Forelimb muscle (tissue), 1 donor: ENCODE data around the gene TSPAN15. TPM values are rescaled to one million over a fixed set of nuclear protein-coding genes. Genes with fewer than 3 reads are reported as not detected.
"Not testable (repeated sequence)": the region's sequence is repeated elsewhere in the genome, so short reads cannot be mapped to it uniquely, and the experiment has no call there.

ENCODE experiments used
- DNase-seq: peaks from one replicate; pipeline ENCODE4 v3.0.0-alpha.2; 2013; ENCODE audit warnings: low read depth
- polyA plus RNA-seq: library from polyadenylated mRNA; unstranded; fragments of 120-200 nt; gene quantifications from one replicate; pipeline ENCODE4 v1.2.1, GENCODE V29; 2013; ENCODE audit not compliant: insufficient read length

The TSPAN15 gene
- polyA plus RNA-seq, 1 donor = 69.5 TPM

DNA sequence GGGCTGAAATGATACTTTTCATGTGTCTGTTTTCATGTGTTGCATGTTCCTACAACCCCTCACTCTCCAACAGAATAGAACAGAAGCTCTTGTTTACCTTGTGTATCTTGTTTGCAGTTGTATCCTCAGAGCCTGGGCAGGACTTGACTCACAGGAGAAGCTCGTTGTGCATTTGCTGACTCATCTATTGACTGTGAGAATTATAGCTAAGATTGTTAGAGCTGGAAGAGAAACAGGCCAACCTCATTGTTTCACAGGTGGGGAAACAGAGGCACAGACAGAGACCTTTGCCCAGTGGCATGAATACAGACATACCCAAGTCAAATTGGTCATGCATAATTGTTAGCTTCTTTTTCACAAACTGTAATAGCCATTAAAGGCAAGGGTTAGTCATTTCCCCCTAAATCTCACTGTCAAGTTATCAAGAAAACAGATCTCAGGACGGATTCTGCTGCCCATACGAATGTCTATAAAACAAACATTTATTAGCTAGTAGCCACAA lies 4.6 kb upstream of the TSPAN15 start:
- no peak for DNase-seq

- DNase-seq = no peak
Observed at GRCh38 chr10:69449841-69450240, 1.4 kb upstream of the TSPAN15 start.

GRCh38 chr10:69450395-69450794 lies 870 bp upstream of the TSPAN15 start:
- not testable (repeated sequence) for DNase-seq

DNA sequence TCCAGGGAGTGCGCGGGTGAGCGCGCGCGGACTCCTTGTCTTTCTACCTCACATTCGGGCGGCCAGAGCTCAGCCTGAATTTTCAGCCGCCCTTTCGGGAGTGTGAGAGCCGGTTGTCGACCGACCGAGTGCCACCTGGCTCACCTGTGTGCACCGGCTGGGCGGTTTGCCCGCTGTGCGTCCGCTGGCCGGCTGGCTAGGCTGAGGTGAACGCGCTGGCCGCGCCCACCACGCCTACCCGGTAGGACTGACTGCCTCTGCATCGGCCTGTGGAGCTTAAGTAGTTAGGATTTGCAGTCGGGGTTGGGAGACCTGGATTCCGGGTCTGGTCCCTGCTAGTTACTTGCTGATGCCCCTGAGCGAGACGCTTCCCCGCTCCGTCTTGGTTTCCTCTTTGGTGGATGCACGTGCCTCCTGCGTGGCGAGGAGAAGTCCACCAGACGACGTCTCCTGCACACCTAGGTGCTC lies 553 bp downstream of the TSPAN15 start:
- DNase-seq = no peak

GRCh38 chr10:69452676-69453415 lies 1.6 kb downstream of the TSPAN15 start:
- no peak for DNase-seq

- no peak for DNase-seq
Observed at GRCh38 chr10:69453795-69454194, 2.5 kb downstream of the TSPAN15 start.

DNA sequence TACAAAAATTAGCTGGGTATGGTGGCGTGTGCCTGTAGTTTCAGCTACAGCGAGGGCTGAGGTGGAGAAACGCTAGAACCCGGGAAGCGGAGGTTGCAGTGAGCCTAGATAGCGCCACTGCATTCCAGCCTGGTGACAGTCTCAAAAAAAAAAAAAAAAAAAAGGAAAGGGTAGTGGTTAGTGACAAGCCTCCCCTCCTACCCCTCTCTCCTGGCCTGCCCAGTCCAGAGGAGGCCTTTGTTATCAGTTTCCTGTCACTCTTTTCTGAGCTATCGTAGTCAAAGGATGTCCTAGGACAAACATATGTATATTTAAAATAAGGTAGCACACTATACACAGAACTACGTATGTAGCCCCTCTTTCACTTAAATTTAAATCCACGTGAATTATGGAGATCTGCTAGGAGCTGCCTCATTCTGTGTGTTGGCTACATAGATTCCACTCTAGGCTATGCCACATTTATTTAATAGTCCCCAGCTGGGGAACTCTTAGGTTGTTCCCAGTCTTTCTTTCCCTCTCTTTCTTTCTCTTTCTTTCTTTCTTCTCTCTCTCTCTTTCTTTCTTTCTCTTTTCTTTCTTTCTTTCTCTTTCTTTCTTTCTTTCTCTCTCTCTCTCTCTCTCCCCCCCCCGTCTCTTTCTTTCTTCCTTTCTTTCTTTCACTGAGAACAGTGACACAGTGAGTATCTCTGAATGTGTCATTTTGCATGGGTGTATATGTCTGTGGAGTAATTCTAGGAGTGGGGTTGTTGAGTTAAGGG lies 3.9 kb downstream of the TSPAN15 start:
- no peak for DNase-seq

- DNase-seq = no peak
Observed at GRCh38 chr10:69456880-69457693, 5.8 kb downstream of the TSPAN15 start.

DNA sequence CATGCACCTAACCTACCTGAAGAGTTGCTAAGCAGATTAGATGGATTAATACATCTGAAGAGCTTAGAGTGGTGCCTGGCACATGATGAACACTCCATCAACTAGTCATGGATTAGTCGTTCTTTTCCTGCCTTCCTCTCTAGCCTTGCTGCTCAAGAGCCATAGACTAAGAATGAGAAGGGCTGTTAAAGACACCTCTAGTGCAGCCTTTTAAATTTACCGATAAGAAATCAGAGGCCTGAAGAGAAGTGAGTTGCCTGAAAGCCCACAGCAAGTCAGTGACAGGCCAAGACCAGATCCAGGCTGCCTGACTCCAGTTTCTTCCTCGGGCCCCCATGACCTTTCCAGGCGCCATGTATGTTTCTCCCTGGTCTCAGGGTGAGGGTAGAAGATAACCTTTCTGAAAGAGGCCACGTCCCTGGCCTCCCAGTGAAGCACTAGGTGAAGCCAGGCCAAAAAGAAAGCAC lies 6.5 kb downstream of the TSPAN15 start:
- no peak for DNase-seq

DNA sequence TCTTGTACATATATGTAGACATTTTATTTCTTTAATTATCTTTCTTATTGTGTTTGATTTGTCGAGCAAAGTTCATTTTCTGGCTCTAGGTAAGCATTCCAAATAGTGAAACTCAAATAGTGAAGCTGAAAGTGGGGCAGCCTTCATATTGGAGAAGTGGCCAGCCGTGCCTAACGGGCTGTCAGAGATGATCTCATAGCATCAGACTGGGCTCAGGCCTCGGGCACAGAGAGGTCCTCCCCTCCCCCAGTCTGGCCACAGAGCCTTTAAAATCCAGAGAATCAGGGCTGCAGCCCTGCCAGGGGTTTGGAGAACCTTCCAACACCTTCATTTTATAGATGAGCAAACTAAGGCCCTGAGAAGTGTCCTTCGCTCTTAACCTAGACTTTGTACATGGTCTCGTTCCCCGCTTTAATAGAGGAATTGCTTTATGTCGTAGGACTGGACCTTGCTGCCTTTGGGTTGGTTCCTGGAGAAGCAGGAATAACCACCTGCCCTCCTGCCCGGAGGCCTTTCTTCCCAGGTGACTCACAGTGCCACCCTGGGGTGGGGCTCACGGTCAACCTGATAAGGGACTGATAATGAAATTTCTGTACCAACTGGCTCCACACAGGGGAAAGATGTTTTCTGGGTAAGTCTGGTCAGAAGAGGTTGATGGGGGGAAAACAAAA lies 7.3 kb downstream of the TSPAN15 start:
- DNase-seq = no peak

DNA sequence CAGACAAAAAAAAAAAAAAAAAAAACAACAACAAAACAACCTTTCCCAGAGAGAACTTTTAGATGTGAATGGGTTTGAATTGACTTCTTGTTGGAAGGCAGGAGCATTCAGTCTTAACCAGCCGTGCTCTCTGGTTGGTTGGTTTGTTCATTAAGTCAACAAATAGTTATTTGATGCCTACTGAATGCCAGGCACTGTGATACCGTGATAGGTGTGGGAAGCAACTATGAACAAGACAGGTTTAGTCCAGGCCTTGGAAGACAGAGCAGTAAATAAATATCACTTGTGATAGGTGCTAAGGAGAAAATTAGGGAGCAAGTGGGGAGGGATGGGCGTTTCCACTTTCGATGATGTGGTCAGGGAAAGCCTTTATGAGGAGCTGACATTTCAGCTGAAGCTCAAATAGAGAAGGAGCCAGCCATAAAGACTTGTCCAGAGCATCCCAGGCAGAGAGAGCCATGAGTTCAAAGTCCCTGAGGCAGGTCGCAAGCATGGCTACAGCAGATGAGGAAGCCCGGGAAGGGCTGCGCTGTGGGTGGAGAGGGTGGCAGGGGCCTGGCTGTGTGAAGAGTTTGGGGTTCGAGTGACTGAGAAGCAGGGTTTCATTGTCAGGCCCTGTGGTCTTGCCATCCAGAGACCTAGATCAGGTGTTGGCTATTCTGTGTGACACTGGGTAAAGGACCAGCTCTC lies 8.0 kb downstream of the TSPAN15 start:
- DNase-seq = no peak

- no peak for DNase-seq
Observed at GRCh38 chr10:69459893-69460575, 8.8 kb downstream of the TSPAN15 start.

DNA sequence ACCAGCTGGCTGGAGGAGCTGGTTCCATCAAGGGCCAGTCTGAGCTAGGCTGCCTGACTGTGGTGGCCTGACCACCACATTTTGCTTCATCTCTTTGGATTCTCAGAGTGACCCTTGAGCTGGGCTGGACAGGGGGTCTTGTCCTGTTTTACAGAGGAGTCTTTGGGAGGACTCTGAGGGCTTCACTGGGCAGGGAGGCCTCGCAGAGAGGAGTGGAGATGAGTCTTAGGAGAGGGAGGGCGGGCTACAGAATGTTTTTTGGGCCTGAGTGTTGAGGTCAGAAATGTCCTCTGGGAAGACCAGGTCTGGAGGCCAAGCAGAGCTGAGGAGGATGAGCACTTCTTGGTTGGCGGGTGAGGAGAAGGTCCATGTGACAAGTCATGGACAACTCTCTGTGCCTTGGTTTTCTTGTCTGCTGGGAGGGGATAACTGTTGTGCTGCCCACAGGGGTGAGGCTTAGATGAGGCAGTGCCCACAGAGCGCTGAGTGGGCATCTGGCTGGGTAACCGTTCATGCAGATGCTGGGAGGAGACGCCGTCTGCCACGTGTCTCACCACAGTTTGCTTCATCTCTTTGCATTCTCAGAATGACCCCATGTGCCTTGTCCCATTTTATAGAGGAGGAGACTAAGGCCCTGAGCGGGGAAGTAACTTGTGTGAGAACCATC lies 9.4 kb downstream of the TSPAN15 start:
- DNase-seq = no peak

DNA sequence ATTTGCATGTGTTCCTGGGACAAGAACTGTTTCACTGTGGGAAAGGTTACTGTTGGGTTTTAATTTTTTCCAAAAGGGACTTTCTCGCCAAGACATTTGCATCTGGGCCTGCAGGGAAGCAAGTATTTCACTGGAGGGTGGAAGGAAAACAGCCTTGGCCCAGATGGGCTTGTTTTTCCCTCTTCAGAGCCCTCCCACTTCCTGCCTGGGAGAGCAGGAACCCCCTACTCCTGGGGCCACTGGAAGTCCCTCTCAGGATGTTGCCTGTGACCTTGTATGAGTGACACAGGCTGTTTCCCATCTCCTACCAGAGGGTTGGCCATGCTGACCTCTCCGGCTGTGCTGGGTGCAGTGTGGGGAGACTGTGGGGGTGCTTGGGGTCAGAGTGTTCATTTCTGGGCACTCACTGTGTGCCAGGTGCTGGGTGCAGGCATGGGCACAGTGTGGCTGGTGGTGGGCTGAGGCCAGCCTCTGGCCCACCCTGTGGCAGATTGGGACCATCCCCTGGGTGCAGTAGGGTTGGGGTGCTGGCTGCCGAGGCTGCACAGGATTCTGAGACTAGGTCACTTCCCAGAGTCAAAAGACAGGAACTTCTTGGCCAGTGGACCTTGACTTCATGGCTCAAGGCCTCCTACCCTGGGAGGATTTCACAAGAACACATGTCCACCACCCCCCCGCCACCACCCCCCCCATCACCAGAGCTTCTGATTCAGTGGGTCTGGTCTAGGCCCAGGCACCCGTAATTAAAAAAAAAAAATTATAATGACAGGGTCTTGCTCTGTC lies 10.2 kb downstream of the TSPAN15 start:
- DNase-seq = no peak

DNA sequence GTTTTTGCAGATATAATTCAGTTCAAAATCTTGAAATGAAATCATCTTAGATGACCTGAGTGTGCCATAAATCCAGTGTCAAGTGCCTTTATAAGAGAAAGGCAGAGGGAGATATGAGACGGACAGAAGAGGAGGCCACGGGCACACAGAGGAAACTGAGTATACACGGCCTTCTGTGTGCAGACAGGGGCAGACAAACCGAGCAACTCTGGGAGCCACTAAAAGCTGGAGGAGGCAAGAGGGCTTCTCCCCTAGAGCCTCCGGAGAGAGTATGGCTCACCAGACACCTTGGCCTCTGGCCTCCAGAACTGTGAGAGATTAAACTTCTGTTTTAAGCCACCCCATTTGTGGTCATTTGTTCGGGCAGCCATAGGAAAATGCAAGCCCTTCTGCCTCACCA lies 12.6 kb downstream of the TSPAN15 start:
- DNase-seq = no peak

- no peak for DNase-seq
Observed at GRCh38 chr10:69464401-69464800, 13.1 kb downstream of the TSPAN15 start.

DNA sequence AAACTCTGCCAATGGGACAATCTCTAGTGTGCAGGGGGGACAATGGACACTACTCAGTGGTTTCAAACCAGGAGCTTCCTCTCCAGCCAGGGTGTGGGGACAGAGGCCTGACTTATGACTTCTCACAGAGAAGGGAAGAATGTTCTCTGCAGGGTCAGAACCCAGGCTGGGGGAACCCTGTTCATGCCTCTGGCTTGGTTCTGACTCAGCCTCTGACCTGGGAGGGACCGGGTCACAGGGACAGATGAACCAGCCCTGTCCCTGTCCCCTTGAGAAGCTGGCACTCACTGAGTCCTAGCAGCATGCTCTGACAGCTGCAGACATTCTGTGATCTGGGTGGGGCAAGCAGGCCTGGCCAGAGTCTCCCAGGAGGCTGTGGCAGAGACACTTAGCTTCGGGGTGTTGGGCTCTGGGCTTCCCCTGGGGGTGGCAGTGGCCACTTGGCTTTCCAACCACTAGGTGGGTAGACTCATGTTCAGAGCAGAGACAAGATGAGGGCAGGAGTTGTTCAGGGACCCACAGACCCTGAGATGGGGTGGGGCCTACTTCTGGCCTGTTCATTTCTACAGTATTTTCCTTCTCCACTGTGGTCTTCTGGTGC lies 13.6 kb downstream of the TSPAN15 start:
- DNase-seq = no peak

DNA sequence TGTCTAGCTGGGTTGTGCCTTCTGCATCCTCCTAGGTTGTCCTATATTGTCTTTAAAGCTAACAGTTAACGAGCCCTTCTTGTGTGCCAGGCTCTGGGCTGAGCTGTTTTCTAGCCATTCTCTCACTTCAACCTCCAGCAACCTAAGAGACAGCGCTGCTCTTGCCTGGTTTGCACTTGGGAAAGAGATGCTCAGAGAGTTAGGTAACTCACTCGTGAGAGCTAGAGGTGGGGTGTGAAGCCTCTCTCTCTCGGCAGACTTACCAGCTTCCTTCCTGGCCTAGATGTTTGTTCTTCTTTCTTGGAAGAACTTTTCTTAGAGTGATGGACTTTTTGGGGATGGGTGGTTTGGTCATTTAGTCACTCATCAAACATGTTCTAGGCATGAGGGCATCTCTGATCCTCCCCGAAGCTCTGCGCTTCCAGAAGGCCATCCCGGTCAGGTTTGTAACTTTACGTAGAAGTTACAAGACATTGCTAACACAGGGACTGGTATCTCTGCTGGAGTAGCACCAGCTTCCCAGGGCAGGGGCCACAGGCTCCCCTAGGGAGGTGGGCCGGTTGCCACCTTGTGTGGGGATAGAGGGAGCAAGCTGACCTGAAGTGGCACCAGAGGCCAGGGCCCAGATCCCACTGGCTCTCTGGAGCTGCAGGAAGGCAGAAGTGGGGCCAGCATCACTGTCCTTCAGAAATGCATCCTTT lies 14.3 kb downstream of the TSPAN15 start:
- DNase-seq = no peak
